Endothelial cell of umbilical vein (primary cell): ENCODE results near the gene GPRIN2. TPM values are rescaled to one million over a fixed set of nuclear protein-coding genes. Genes with fewer than 3 reads are reported as not detected.

Source experiments
- BruUV-seq: library from RNA; stranded (reverse); fragments of 400-500 nt; replicated peaks from 2 replicates; lab custom pipeline; 2021; lab: Mats Ljungman, UMichigan
- CTCF ChIA-PET: fragments of 300-600, 350-600 bp; sonication (Branson Sonifier 250); formaldehyde crosslinking; loops from one replicate; lab custom pipeline; 2021; ENCODE audit warnings: antibody characterized with exemption, inconsistent platforms; lab: Charles Lee
- POLR2A ChIA-PET: fragments of 300-600, 350-600 bp; sonication (Branson Sonifier 250); formaldehyde crosslinking; loops from one replicate; lab custom pipeline; 2021; ENCODE audit warnings: antibody characterized with exemption, inconsistent platforms; lab: Charles Lee
- DNase-seq: peaks from one replicate; pipeline ENCODE4 v3.0.0-alpha.2; 2011; ENCODE audit warnings: low read depth, low spot score
- FAIRE-seq: peaks from 2 replicates; lab custom pipeline; 2011; peaks lifted over from hg19 to GRCh38; lab: Jason Lieb, UNC
- H2AFZ ChIP-seq: 2 replicates; pipeline ENCODE4 v1.6.0; 2012; ENCODE audit warnings: low read depth, low read length, control low read depth, inconsistent platforms
- H3K27ac ChIP-seq: 2 replicates; pipeline ENCODE4 v1.5.1; 2011; ENCODE audit warnings: low read depth, mild to moderate bottlenecking, control low read depth, low read length, moderate library complexity; ENCODE audit not compliant: insufficient read depth
- H3K27me3 ChIP-seq, 2 experiments: 2 replicates each; pipeline versions ENCODE4 v1.6.0 to v1.6.1; 2011; ENCODE audit warnings: low read length in 2 of 2, mixed read lengths in 1 of 2; ENCODE audit not compliant: control insufficient read depth in 2 of 2, insufficient read depth in 2 of 2
- H3K36me3 ChIP-seq, 2 experiments: 2 replicates in 1 of 2; 3 replicates in 1 of 2; pipeline ENCODE4 v1.5.1; 2011; ENCODE audit warnings: low read length in 2 of 2, mild to moderate bottlenecking in 1 of 2, moderate library complexity in 1 of 2; ENCODE audit not compliant: control insufficient read depth in 2 of 2, insufficient read depth in 2 of 2; ENCODE audit errors: extremely low read depth in 1 of 2
- H3K4me1 ChIP-seq: 3 replicates; pipeline ENCODE4 v1.5.1; 2011; ENCODE audit warnings: mild to moderate bottlenecking, low read length; ENCODE audit not compliant: control insufficient read depth, insufficient read depth; ENCODE audit errors: extremely low read depth
- H3K4me2 ChIP-seq: 2 replicates; pipeline ENCODE4 v1.6.1; 2011; ENCODE audit warnings: low read length, control low read depth, mixed read lengths; ENCODE audit not compliant: insufficient read depth
- H3K4me3 ChIP-seq, 3 experiments: fragments of 200-600 bp in 1 of 3; sonication (generic), shearing (Covaris generic) in 1 of 3; replicated peaks in 1 of 3; 2 replicates each; pipeline ENCODE4 v1.5.1; 2011 to 2016; ENCODE audit warnings: control low read depth in 3 of 3, low read length in 3 of 3, mild to moderate bottlenecking in 2 of 3, inconsistent platforms in 1 of 3, low read depth in 1 of 3, moderate library complexity in 1 of 3; ENCODE audit not compliant: insufficient read depth in 1 of 3
- H3K79me2 ChIP-seq: 2 replicates; pipeline ENCODE4 v1.6.0; 2012; ENCODE audit warnings: low read length, inconsistent platforms; ENCODE audit not compliant: control insufficient read depth, insufficient read depth
- H3K9ac ChIP-seq: replicated peaks from 2 replicates; pipeline ENCODE3; 2011; ENCODE audit warnings: low read length, control low read depth; ENCODE audit not compliant: insufficient read depth; ENCODE audit errors: extremely low read depth
- H3K9me1 ChIP-seq: replicated peaks from 3 replicates; pipeline ENCODE4 v1.6.0; 2011; ENCODE audit warnings: mild to moderate bottlenecking, low read length; ENCODE audit not compliant: control insufficient read depth, insufficient read depth; ENCODE audit errors: extremely low read depth
- H3K9me3 ChIP-seq: replicated peaks from 2 replicates; pipeline ENCODE4 v1.5.1; 2012; ENCODE audit warnings: low read length, inconsistent platforms; ENCODE audit not compliant: control insufficient read depth, insufficient read depth
- H4K20me1 ChIP-seq: replicated peaks from 2 replicates; pipeline ENCODE3; 2011; ENCODE audit warnings: mild to moderate bottlenecking, low read length; ENCODE audit not compliant: control insufficient read depth, insufficient read depth; ENCODE audit errors: extremely low read depth
- EZH2 ChIP-seq: IDR thresholded peaks from 2 replicates; pipeline ENCODE4 v1.6.1; 2012; ENCODE audit warnings: borderline replicate concordance, low read depth, mild to moderate bottlenecking, moderate library complexity, low read length, inconsistent platforms; ENCODE audit not compliant: severe bottlenecking
- FOS ChIP-seq: IDR thresholded peaks from 2 replicates; pipeline ENCODE4 v1.6.1; 2011; ENCODE audit warnings: mild to moderate bottlenecking, low read length, moderate library complexity, borderline replicate concordance; ENCODE audit not compliant: insufficient read depth
- GATA2 ChIP-seq: IDR thresholded peaks from 2 replicates; pipeline ENCODE4 v1.7.0; 2011; ENCODE audit warnings: low read depth, mild to moderate bottlenecking, moderate library complexity, mixed read lengths, low read length; ENCODE audit not compliant: insufficient read length, insufficient read depth
- JUN ChIP-seq: IDR thresholded peaks from 2 replicates; pipeline ENCODE4 v1.6.1; 2011; ENCODE audit warnings: borderline replicate concordance, low read depth; ENCODE audit not compliant: insufficient read length, insufficient read depth
- MAX ChIP-seq: IDR thresholded peaks from 2 replicates; pipeline ENCODE4 v1.6.1; 2011; ENCODE audit not compliant: insufficient read depth, insufficient read length
- MYC ChIP-seq: IDR thresholded peaks from one replicate; pipeline ENCODE4 v1.6.1; 2011; ENCODE audit warnings: mild to moderate bottlenecking, low read depth, low read length
- POLR2A ChIP-seq: IDR thresholded peaks from 2 replicates; pipeline ENCODE4 v1.6.1; 2012; ENCODE audit warnings: low read depth, mild to moderate bottlenecking, control low read depth, low read length
- POLR2AphosphoS5 ChIP-seq: IDR thresholded peaks from 2 replicates; pipeline ENCODE4 v1.6.1; 2012; ENCODE audit warnings: low read depth, mild to moderate bottlenecking, control low read depth, low read length, moderate library complexity; ENCODE audit not compliant: insufficient read depth
- dilution Hi-C: fragments of 300-500 bp; cut with MboI; formaldehyde crosslinking; loops from one replicate; pipeline ENCODE4 v1.15.0; 2019; ENCODE audit warnings: low sequenced_read_pairs; ENCODE audit not compliant: extremely low pct_ligation_motif_present
- intact Hi-C: fragments of 100-400 bp; cut with micrococcal nuclease; formaldehyde crosslinking; loops from one replicate; pipeline ENCODE4 v1.10.0; 2022
- polyA plus RNA-seq, 4 experiments: library from polyadenylated mRNA; depleted of rRNA in 3 of 4; stranded (reverse) in 3 of 4; unstranded in 1 of 4; fragments of >200 nt; gene quantifications; 2 replicates each; pipeline versions ENCODE4 v1.2.1 to v1.2.3, GENCODE V29; 2011 to 2012; ENCODE audit warnings: missing spikeins in 1 of 4
- total RNA-seq: library from RNA; stranded (reverse); gene quantifications from 2 replicates; pipeline ENCODE4 v1.2.3, GENCODE V29; 2021
- TF ChIP-seq, protein P1 (sequence below), 2 donors: IDR thresholded peaks; 1 replicate in 1 of 2; 2 replicates in 1 of 2; pipeline ENCODE4 v1.5.1; 2011; ENCODE audit warnings: low read length in 2 of 2, mild to moderate bottlenecking in 2 of 2, moderate library complexity in 2 of 2, control low read depth in 1 of 2, inconsistent platforms in 1 of 2, low read depth in 1 of 2; ENCODE audit not compliant: insufficient read depth in 1 of 2; ENCODE audit errors: extremely low read depth in 1 of 2

GPRIN2 gene
- total and polyA plus RNA-seq, 2 donors (not counting 3 experiments of a cell fraction or from before 2014, with no cell fraction given): not detected

- CTCF ChIA-PET: no interaction called here
- no TSS peak for BruUV-seq
- Histone ChIP-seq H3K79me2 (no peaks in the 10 kb centered on the region), H3K4me3 (no peak overlapping the region), H3K36me3 (no peaks in the 10 kb centered on the region), H3K4me1 (no peaks in the 10 kb centered on the region), H3K9me1 (no peaks in the 10 kb centered on the region), H4K20me1 (no peaks in the 10 kb centered on the region), H3K27ac (no peak overlapping the region), H3K9me3 (no peaks in the 10 kb centered on the region), H2AFZ (peak overlapping the region; percentile 22), H3K27me3 (no peaks in the 10 kb centered on the region), H3K4me2 (no peak overlapping the region), H3K9ac (no peak overlapping the region)
- POLR2A ChIA-PET: no interaction called here
- TF ChIP-seq GATA2: no peak
- intact Hi-C loops: no loop called here
- dilution Hi-C loops: no loop called here
- no peak for DNase-seq
- no peak for FAIRE-seq
These were observed 33.1 kb downstream of the GPRIN2 start for GRCh38 chr10:46523119-46523961.

- intact Hi-C loops: no loop called here
- no peak overlapping the region for H3K27ac ChIP-seq
- no peaks in the 10 kb centered on the region for H3K4me1 ChIP-seq
- ChIA-PET CTCF (no interaction called here), POLR2A (no interaction called here)
- H2AFZ ChIP-seq: no peak overlapping the region
- no peak for TF ChIP-seq POLR2A
- TF ChIP-seq POLR2AphosphoS5: no peak
- TF ChIP-seq, protein P1, sequence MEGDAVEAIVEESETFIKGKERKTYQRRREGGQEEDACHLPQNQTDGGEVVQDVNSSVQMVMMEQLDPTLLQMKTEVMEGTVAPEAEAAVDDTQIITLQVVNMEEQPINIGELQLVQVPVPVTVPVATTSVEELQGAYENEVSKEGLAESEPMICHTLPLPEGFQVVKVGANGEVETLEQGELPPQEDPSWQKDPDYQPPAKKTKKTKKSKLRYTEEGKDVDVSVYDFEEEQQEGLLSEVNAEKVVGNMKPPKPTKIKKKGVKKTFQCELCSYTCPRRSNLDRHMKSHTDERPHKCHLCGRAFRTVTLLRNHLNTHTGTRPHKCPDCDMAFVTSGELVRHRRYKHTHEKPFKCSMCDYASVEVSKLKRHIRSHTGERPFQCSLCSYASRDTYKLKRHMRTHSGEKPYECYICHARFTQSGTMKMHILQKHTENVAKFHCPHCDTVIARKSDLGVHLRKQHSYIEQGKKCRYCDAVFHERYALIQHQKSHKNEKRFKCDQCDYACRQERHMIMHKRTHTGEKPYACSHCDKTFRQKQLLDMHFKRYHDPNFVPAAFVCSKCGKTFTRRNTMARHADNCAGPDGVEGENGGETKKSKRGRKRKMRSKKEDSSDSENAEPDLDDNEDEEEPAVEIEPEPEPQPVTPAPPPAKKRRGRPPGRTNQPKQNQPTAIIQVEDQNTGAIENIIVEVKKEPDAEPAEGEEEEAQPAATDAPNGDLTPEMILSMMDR (IDR thresholded peaks at IDR 0.05; ENCODE audit: extremely low read depth in 1 of 2, insufficient read depth in 1 of 2, low read depth in 1 of 2, low read length in 2 of 2): no peak
- TF ChIP-seq GATA2: no peak
- no peak for TF ChIP-seq JUN
- TF ChIP-seq MAX: no peak
- no peak for TF ChIP-seq MYC
- no peak for TF ChIP-seq FOS
- no peak for TF ChIP-seq EZH2
- DNase-seq (no peak), FAIRE-seq (no peak)
- no peaks in the 10 kb centered on the region for H3K36me3 ChIP-seq
- H3K27me3 ChIP-seq: no peaks in the 10 kb centered on the region
- dilution Hi-C loops: no loop called here
- H3K9me3 ChIP-seq: no peaks in the 10 kb centered on the region
- BruUV-seq: no TSS peak
- H3K9ac ChIP-seq: no peak overlapping the region
- H3K9me1 ChIP-seq: no peaks in the 10 kb centered on the region
- no peak overlapping the region for H3K4me2 ChIP-seq
- H3K79me2 ChIP-seq: no peaks in the 10 kb centered on the region
- H3K4me3 ChIP-seq: no peak overlapping the region
- H4K20me1 ChIP-seq: no peaks in the 10 kb centered on the region
These were observed 34.0 kb downstream of the GPRIN2 start for GRCh38 chr10:46522295-46523118.
